ENCODE data around the gene ICE1.
"Not testable (repeated sequence)": the region's sequence is repeated elsewhere in the genome, so short reads cannot be mapped to it uniquely, and the experiment has no call there.

ICE1 gene

DNA sequence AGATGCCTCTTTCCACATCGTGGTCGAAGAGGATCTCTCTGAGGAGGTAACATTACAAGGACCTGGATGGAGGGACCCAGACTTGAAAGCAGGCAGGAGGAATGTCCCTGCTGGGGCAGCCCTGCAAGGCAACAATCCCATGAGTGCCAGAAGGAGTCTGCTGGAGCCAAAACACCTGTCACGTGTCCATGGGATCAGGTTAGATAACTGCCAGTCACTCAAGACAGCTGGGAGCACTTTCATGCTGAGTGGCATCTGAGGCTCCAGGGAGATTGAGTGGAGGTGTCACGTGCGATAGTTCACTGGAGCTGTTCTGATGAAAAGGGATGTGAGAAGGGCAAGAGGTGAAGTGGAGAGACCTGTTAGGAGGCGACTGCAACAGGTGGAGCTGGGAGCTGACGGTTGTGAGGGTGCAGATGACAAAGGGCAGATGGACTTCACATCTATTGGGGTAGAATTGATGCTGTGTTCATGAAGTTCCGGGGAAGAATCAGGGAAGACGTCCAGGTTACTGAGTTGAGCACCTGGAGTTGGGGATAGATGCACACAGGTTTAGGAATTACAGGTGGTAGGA is 68.4 kb downstream of the ICE1 start:
- H3K9me3 Mint-ChIP-seq: no peaks in the 10 kb centered on the region
- H3K36me3 Mint-ChIP-seq (ENCODE audit: insufficient read depth): peaks cover 13% of the 10 kb centered on the region
- H3K4me1 Mint-ChIP-seq: peaks cover 15% of the 10 kb centered on the region
- H3K27ac Mint-ChIP-seq (ENCODE audit: low read depth): no peak overlapping the region
- ATAC-seq (replicated peaks; ENCODE audit: extremely low read depth, poor library complexity, severe bottlenecking) (no peak), DNase-seq (ENCODE audit: low spot score in 2 of 2) (no peak)
- H3K4me3 Mint-ChIP-seq: no peak overlapping the region
- no peaks in the 10 kb centered on the region for H3K27me3 Mint-ChIP-seq

DNA sequence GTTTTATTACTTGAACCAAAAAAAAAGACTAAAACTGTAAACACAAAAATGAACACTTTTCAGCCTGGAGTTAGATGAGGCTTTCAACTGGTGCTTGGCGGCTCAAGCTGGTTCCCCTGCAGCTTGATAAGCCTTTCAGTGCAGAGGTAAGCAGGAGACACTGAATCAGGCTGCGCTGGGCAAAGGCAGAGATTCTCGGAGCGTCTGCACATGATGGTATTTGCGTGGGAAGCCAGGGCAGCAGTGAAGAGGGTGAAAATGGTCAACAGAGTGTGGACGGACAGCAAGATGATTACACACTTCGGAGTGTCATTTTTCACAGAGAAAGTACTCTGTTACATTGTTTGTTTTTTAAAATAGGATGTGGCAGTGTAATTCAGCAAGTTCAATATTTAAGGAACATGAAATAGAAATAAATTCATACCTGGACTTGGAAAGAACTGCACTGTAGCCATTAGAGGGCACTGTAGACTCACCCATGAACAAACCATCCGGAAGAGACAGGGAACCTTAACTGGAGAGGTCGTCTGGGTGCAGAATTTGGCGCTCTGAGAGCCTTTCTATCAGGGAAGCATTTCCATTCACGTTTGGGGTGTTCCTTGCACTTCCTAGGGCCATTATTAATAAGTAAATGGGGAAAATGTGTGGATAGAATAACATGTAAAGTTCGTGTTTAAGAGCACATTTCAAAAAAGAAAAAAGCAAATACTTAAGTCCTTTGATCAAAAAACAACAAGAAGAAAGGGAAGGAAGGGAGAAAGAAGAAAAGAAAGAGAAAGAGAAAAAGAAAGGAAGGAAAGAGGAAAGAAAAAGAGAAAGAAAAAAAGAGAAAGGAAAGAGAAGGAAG is 69.8 kb downstream of the ICE1 start:
- no peaks in the 10 kb centered on the region for H3K27me3 Mint-ChIP-seq
- peaks cover 11% of the 10 kb centered on the region for H3K36me3 Mint-ChIP-seq (ENCODE audit: insufficient read depth)
- DNase-seq (ENCODE audit: low spot score in 2 of 2): no peak
- peak overlapping the region; percentile 22 for H3K27ac Mint-ChIP-seq (ENCODE audit: low read depth)
- no peak for ATAC-seq (replicated peaks; ENCODE audit: extremely low read depth, poor library complexity, severe bottlenecking)
- peaks cover 13% of the 10 kb centered on the region for H3K4me1 Mint-ChIP-seq
- no peaks in the 10 kb centered on the region for H3K9me3 Mint-ChIP-seq
- peak overlapping the region; percentile 57 for H3K4me3 Mint-ChIP-seq

DNA sequence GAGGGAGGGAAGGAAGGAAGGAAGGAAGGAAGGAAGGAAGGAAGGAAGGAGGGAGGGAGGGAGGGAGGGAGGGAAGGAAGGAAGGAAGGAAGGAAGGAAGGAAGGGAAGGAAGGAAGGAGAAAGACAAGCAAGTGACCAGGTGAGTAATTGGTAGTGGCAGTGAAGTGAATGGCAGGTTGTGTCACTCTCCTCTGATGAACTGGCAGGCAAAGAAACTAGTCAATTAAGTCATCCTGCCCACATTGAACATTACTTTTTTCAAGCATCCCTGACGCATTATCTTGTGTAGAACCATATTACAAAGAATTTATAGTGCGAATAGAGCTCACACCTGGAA is 70.4 kb downstream of the ICE1 start:
- H3K27me3 Mint-ChIP-seq; DNase-seq (ENCODE audit: low spot score in 2 of 2); H3K9me3 Mint-ChIP-seq; ATAC-seq (replicated peaks; ENCODE audit: extremely low read depth, poor library complexity, severe bottlenecking): not testable (repeated sequence)
- Mint-ChIP-seq H3K4me3 (peak overlapping the region; percentile 57), H3K36me3 (ENCODE audit: insufficient read depth) (peaks cover 11% of the 10 kb centered on the region), H3K27ac (ENCODE audit: low read depth) (peak overlapping the region; percentile 22), H3K4me1 (peaks cover 13% of the 10 kb centered on the region)

DNA sequence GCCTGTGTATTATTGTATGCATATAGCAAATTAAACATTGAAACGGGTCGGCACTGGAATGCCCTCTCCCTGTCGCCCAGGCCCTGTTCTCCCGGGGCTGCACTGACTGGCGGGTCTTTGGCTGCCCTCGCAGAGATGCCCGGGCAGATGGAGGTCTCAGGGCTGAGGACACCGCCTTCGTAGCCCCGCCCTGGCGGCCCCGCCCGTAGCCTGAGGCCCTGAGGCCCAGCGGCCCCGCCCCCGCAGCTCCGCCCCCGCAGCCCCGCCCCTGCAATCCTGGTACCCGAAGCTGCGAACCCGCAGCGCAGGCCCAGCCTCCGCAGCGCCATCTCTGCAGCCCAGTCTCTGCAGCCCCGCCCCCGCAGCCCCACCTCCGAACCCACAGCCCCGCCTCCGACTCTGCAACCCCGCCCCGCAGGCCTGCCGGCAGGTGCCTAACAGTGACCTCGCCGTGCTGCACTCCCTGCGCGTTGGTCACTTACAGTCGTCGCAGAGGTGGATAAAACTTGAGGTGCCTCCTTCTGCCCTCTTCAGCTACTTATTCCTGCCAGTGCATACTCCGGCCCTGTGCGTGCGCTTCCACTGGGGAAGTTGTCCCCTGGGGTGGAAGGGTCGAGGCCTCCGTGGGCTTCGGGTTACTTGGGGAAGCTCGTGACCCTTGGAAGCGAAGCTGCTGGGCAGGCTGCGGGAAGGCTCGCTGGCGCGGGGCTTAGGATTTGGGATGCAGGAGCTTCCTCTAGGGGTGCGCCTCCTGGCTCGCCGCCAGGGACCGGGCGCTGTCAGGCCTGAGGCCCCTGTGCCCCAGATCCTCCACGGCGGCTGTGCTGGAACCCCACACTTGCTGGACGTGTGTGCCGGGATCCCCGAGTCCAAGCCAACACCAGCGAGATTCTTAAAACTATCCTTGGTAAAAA is 72.3 kb downstream of the ICE1 start:
- peak; percentile 88 for ATAC-seq (replicated peaks; ENCODE audit: extremely low read depth, poor library complexity, severe bottlenecking)
- H3K9me3 Mint-ChIP-seq: no peaks in the 10 kb centered on the region
- H3K4me1 Mint-ChIP-seq: peaks cover 13% of the 10 kb centered on the region
- H3K4me3 Mint-ChIP-seq: peak overlapping the region; percentile 25
- DNase-seq (ENCODE audit: low spot score in 2 of 2): peak; percentile 63 to 66
- H3K36me3 Mint-ChIP-seq (ENCODE audit: insufficient read depth): peaks cover 1% of the 10 kb centered on the region
- H3K27ac Mint-ChIP-seq (ENCODE audit: low read depth): no peak overlapping the region
- peaks cover 23% of the 10 kb centered on the region for H3K27me3 Mint-ChIP-seq

DNA sequence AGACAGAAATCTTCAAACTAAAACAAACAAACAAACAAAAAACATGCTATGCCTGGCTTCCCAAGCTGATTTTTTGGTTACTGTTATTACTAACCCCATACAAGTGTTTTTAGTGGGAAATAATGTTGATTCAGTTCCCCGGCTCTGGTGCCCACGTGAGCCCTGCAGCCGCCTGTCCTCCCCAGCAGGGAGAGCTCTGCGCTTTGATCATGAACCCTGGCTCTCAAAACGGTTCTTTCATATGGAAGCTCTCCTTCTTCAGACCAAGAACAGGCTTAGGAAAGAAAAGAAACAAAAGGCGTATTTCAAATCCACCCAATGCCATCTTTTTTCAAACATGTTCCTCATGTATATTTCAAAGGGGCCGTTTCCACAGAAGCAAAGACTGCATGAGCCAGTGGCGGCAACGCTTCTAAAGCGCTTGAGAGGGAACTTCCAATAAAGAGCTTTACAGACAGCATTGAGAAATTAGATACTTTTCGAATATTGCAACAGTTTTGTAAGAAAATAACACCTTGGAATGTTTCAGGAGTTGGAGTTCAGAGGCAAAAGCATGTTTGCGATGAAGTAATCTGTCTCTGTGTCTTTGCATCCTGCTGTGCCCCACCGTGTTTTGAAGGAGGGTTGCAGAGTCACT is 74.8 kb downstream of the ICE1 start:
- no peak overlapping the region for H3K27ac Mint-ChIP-seq (ENCODE audit: low read depth)
- H3K27me3 Mint-ChIP-seq: peaks cover 48% of the 10 kb centered on the region
- no peaks in the 10 kb centered on the region for H3K9me3 Mint-ChIP-seq
- H3K36me3 Mint-ChIP-seq (ENCODE audit: insufficient read depth): no peaks in the 10 kb centered on the region
- H3K4me1 Mint-ChIP-seq: peaks cover 12% of the 10 kb centered on the region
- H3K4me3 Mint-ChIP-seq: no peak overlapping the region
- ATAC-seq (replicated peaks; ENCODE audit: extremely low read depth, poor library complexity, severe bottlenecking) (no peak), DNase-seq (ENCODE audit: low spot score in 2 of 2) (no peak)

DNA sequence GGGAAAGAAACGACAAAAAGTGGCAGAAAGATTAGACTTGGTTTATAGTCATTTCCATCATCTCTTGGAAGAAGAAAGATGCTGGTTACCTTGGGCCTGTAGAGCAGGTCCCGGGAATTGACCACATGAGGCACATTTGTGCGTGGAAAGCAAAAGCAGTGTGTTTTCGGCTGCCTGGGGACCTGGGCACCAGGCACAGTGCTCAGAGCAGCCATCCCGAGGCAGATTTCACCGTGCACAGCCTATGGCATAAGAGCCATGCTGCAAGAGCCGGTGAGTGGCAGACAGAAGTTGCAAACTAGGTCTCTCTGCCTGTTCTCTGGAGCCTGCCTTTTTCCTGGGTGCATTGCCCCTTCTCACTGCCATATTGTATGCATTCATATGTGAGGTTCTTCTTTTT is 77.0 kb downstream of the ICE1 start:
- Mint-ChIP-seq H3K9me3 (peaks cover 7% of the 10 kb centered on the region), H3K36me3 (ENCODE audit: insufficient read depth) (no peaks in the 10 kb centered on the region), H3K27me3 (peaks cover 70% of the 10 kb centered on the region), H3K27ac (ENCODE audit: low read depth) (no peak overlapping the region), H3K4me3 (no peak overlapping the region), H3K4me1 (no peaks in the 10 kb centered on the region)
- DNase-seq (ENCODE audit: low spot score in 2 of 2): no peak
- ATAC-seq (replicated peaks; ENCODE audit: extremely low read depth, poor library complexity, severe bottlenecking): no peak

DNA sequence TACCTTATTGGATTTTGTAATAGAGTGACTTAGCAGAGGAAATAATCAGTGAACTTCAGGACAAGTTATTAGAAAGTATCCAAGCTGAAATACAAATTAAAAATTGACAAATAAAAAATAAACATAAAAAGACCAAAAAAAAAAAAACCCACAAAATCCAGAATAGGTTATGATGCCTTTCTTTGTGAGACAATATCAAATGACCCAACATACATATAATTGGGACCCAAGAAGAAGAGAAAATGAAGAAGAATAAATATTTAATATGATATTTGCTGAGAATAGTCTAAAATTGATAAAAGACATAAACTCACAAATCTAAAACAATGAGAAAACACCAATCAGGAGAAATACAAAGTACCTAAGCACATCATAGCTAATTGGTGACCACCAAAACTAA is 81.8 kb downstream of the ICE1 start:
- H3K36me3 Mint-ChIP-seq (ENCODE audit: insufficient read depth): peaks cover 1% of the 10 kb centered on the region
- no peak overlapping the region for H3K27ac Mint-ChIP-seq (ENCODE audit: low read depth)
- no peaks in the 10 kb centered on the region for H3K4me1 Mint-ChIP-seq
- ATAC-seq (replicated peaks; ENCODE audit: extremely low read depth, poor library complexity, severe bottlenecking): no peak
- H3K4me3 Mint-ChIP-seq: no peak overlapping the region
- H3K27me3 Mint-ChIP-seq: peaks cover 99% of the 10 kb centered on the region
- DNase-seq (ENCODE audit: low spot score in 2 of 2): no peak
- H3K9me3 Mint-ChIP-seq: peaks cover 12% of the 10 kb centered on the region

DNA sequence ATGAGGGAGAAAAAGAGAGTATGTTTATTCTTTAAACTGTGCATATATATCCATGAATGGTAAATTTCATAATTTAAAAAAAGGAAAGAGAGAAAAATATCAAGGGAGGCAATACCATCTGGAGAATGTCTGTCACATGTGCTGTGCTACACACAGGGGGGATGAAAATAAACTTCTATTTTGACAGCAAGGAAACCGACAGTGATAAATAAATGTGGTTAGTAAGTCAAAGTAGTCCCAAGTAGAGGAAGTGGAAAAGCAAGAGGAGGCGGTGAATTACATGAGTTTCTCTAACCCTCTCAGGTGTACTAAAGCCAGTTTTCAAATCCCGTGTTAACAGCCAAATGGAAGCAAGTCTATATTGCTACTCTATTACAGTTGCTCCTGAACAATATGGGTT is 83.3 kb downstream of the ICE1 start:
- ATAC-seq (replicated peaks; ENCODE audit: extremely low read depth, poor library complexity, severe bottlenecking) (no peak), DNase-seq (ENCODE audit: low spot score in 2 of 2) (no peak)
- H3K9me3 Mint-ChIP-seq: peaks cover 12% of the 10 kb centered on the region
- H3K4me3 Mint-ChIP-seq: no peak overlapping the region
- no peak overlapping the region for H3K27ac Mint-ChIP-seq (ENCODE audit: low read depth)
- peaks cover 1% of the 10 kb centered on the region for H3K36me3 Mint-ChIP-seq (ENCODE audit: insufficient read depth)
- H3K4me1 Mint-ChIP-seq: no peaks in the 10 kb centered on the region
- peaks cover 99% of the 10 kb centered on the region for H3K27me3 Mint-ChIP-seq

DNA sequence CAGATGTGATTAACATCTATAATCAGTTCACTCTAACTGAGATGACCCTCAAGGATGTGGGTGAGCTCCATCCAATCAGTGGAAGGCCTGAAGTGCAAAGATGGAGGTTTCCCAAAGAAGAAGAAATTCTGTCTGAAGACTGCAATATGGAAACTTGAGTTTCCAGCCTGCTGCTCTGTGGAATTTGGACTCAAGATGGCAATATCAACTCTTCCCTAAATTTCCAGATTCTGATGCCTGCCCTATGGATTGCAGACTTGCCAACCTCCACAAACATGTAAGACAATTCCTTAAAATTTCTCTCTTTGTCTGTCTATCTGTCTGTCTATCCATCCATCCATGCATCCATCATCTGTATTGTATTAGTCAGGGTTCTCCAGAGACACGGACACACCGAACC is 85.9 kb downstream of the ICE1 start:
- H3K4me3 Mint-ChIP-seq: no peak overlapping the region
- H3K9me3 Mint-ChIP-seq: peaks cover 12% of the 10 kb centered on the region
- ATAC-seq (replicated peaks; ENCODE audit: extremely low read depth, poor library complexity, severe bottlenecking): no peak
- H3K36me3 Mint-ChIP-seq (ENCODE audit: insufficient read depth): peaks cover 1% of the 10 kb centered on the region
- DNase-seq (ENCODE audit: low spot score in 2 of 2): no peak
- no peak overlapping the region for H3K27ac Mint-ChIP-seq (ENCODE audit: low read depth)
- H3K27me3 Mint-ChIP-seq: peaks cover 92% of the 10 kb centered on the region
- H3K4me1 Mint-ChIP-seq: no peaks in the 10 kb centered on the region

DNA sequence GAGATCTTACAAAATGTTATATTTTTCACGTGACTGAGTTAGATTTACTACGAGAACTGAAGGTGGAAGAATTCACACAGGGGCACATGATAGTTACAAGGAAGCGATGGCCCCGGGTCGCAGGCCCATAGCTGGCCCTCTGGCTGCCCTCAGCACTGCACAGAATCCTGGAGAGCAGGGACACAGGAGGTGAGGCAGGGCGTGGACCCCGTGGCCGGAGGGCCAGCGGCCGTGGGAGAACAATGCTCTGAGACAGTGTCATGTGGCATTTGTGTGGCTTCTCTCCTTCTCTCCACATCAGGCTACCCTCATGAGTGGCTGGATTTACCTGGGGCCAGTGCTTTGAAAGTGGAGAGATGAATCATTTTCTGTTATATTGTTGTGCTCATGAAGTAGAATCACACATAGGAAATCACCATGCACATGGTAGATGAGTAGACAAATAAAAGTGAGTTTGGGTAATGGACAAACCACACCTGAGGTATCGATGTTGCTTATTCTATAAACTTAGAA is 89.5 kb downstream of the ICE1 start:
- ATAC-seq (replicated peaks; ENCODE audit: extremely low read depth, poor library complexity, severe bottlenecking): no peak
- peaks cover 1% of the 10 kb centered on the region for H3K36me3 Mint-ChIP-seq (ENCODE audit: insufficient read depth)
- H3K4me3 Mint-ChIP-seq: no peak overlapping the region
- H3K27me3 Mint-ChIP-seq: peaks cover 75% of the 10 kb centered on the region
- no peak for DNase-seq (ENCODE audit: low spot score in 2 of 2)
- no peaks in the 10 kb centered on the region for H3K4me1 Mint-ChIP-seq
- no peak overlapping the region for H3K27ac Mint-ChIP-seq (ENCODE audit: low read depth)
- no peaks in the 10 kb centered on the region for H3K9me3 Mint-ChIP-seq

DNA sequence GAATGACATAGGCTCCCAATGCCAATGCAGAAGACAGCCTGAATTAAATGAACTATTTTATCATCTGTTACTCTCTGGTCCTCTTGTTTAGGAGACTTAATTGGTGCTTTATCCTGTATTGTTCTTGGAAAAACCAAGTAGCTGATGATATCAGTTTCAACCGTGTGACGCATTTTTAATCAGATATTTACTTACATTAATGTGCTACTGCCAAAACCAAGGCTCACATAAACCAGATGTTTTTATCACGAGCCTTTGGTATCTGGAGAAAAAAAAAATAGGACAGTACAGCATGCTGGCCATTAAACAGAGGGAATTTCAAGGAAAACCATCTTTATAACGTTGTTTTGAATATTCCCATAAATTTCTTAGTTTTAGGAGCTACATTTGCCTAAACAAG is 90.1 kb downstream of the ICE1 start:
- Mint-ChIP-seq H3K9me3 (no peaks in the 10 kb centered on the region), H3K27me3 (peaks cover 75% of the 10 kb centered on the region), H3K4me1 (no peaks in the 10 kb centered on the region), H3K4me3 (no peak overlapping the region), H3K27ac (ENCODE audit: low read depth) (no peak overlapping the region), H3K36me3 (ENCODE audit: insufficient read depth) (peaks cover 1% of the 10 kb centered on the region)
- ATAC-seq (replicated peaks; ENCODE audit: extremely low read depth, poor library complexity, severe bottlenecking): no peak
- DNase-seq (ENCODE audit: low spot score in 2 of 2): no peak

DNA sequence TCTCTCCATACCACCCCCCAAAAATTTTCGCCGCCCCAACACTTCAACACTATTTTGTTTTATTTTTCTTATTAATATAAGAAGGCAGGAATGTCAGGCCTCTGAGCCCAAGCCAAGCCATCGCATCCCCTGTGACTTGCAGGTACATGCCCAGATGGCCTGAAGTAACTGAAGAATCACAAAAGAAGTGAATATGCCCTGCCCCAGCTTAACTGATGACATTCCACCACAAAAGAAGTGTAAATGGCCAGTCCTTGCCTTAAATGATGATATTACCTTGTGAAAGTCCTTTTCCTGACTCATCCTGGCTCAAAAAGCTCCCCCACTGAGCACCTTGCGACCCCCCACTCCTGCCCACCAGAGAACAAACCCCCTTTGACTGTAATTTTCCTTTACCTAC is 98.1 kb downstream of the ICE1 start:
- H3K9me3 Mint-ChIP-seq; DNase-seq (ENCODE audit: low spot score in 2 of 2); H3K36me3 Mint-ChIP-seq (ENCODE audit: insufficient read depth); H3K27ac Mint-ChIP-seq (ENCODE audit: low read depth); H3K4me3 Mint-ChIP-seq; ATAC-seq (replicated peaks; ENCODE audit: extremely low read depth, poor library complexity, severe bottlenecking): not testable (repeated sequence)
- peaks cover 10% of the 10 kb centered on the region for H3K4me1 Mint-ChIP-seq
- peaks cover 24% of the 10 kb centered on the region for H3K27me3 Mint-ChIP-seq
